NT2/D1 (cell line): ENCODE results near the gene PGAM1.

Experiments used
- SUZ12 ChIP-seq: IDR thresholded peaks from 2 replicates; pipeline ENCODE4 v1.6.1; 2011; ENCODE audit not compliant: insufficient read length, insufficient read depth; ENCODE audit errors: extremely low read depth
- YY1 ChIP-seq: IDR thresholded peaks from 2 replicates; pipeline ENCODE4 v1.6.1; 2011; ENCODE audit not compliant: insufficient read length, insufficient read depth
- ZNF274 ChIP-seq: IDR thresholded peaks from 2 replicates; pipeline ENCODE4 v1.6.1; 2011; ENCODE audit warnings: mild to moderate bottlenecking, low read depth, low read length

GRCh38 chr10:97442277-97442676, 16.3 kb downstream of the PGAM1 start:
- no peak for TF ChIP-seq YY1
- no peak for TF ChIP-seq ZNF274
- TF ChIP-seq SUZ12, result no peak
